ENCODE data around the gene FADS1. TPM values are rescaled to one million over a fixed set of nuclear protein-coding genes. Genes with fewer than 3 reads are reported as not detected.

FADS1 gene
- total and polyA plus RNA-seq, 2 experiments from 2014 or later, result 74.9 to 119 TPM

DNA sequence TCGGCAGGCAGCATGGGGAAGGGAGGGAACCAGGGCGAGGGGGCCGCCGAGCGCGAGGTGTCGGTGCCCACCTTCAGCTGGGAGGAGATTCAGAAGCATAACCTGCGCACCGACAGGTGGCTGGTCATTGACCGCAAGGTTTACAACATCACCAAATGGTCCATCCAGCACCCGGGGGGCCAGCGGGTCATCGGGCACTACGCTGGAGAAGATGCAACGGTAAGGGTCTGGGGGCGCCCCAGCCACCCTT lies 11.5 kb upstream of the FADS1 start:
- no peaks in the 10 kb centered on the region for H3K9me2 ChIP-seq (ENCODE audit: insufficient read depth)
- peak overlapping the region; percentile 87 for H3K4me3 Mint-ChIP-seq
- H3F3A ChIP-seq (replicated peaks; ENCODE audit: low read depth), result peaks cover 43% of the 10 kb centered on the region
- H3K36me3 Mint-ChIP-seq (ENCODE audit: low read depth), result peaks cover 35% of the 10 kb centered on the region
- H2AFZ ChIP-seq, result no peak overlapping the region
- DNase-seq (ENCODE audit: low spot score) (no peak), ATAC-seq (no peak)
- peaks cover 26% of the 10 kb centered on the region for H3K27me3 Mint-ChIP-seq (ENCODE audit: insufficient read depth, low read depth, poor library complexity)
- no peaks in the 10 kb centered on the region for H3K27me3 ChIP-seq (ENCODE audit: insufficient read depth)
- peaks cover 36% of the 10 kb centered on the region for H4K20me1 ChIP-seq (replicated peaks; ENCODE audit: insufficient read depth)
- H3K4me3 ChIP-seq, result peak overlapping the region; percentile 99
- peak overlapping the region; percentile 99 for H3K27ac ChIP-seq (ENCODE audit: low read depth)
- peaks cover 55% of the 10 kb centered on the region for H3K79me2 ChIP-seq (replicated peaks; ENCODE audit: insufficient read depth)
- peak overlapping the region; percentile 100 for H3K4me2 ChIP-seq
- H3K4me1 Mint-ChIP-seq, result peaks cover 49% of the 10 kb centered on the region
- TF ChIP-seq STAT1 (IDR thresholded peaks at IDR 0.05; ENCODE audit: unreplicated experiment), result no peak
- no peak; the same call in 1 of the 2 replicates for TF ChIP-seq POLR2AphosphoS5 (IDR thresholded peaks at IDR 0.05; ENCODE audit: low read depth)
- TF ChIP-seq NANOG (IDR thresholded peaks at IDR 0.05; ENCODE audit: borderline replicate concordance), result no peak
- no peak for TF ChIP-seq JUNB (IDR thresholded peaks at IDR 0.05; ENCODE audit: unreplicated experiment)
- no peak for TF ChIP-seq ETS1 (IDR thresholded peaks at IDR 0.05)
- TF ChIP-seq ZNF331 (CRISPR knock-in tag; IDR thresholded peaks at IDR 0.05; ENCODE audit: low read depth), result no peak
- TF ChIP-seq EZH2phosphoT487 (IDR thresholded peaks at IDR 0.05; ENCODE audit: unreplicated experiment), result no peak
- H3K36me3 ChIP-seq (ENCODE audit: insufficient read depth), result no peaks in the 10 kb centered on the region; the same call in none of the 2 replicates
- peaks cover 52% of the 10 kb centered on the region for H3K4me1 ChIP-seq (ENCODE audit: insufficient read depth)
- H3K27ac Mint-ChIP-seq, result peak overlapping the region; percentile 95
- H3K9me3 Mint-ChIP-seq, result peaks cover 3% of the 10 kb centered on the region; the same call in 1 of the 3 replicates

- Histone ChIP-seq H3K9me2 (ENCODE audit: insufficient read depth) (no peaks in the 10 kb centered on the region), H3K27ac (ENCODE audit: low read depth) (peak within 1 kb of the TSS; percentile 99), H3K4me2 (peak within 1 kb of the TSS; percentile 100), H4K20me1 (replicated peaks; ENCODE audit: insufficient read depth) (peaks cover 31% of the 10 kb centered on the region), H3K36me3 (ENCODE audit: insufficient read depth) (peaks cover 3% of the 10 kb centered on the region), H3K79me2 (replicated peaks; ENCODE audit: insufficient read depth) (peaks cover 50% of the 10 kb centered on the region), H3K4me1 (ENCODE audit: insufficient read depth) (peaks cover 47% of the 10 kb centered on the region), H3K27me3 (ENCODE audit: insufficient read depth) (no peaks in the 10 kb centered on the region), H3F3A (replicated peaks; ENCODE audit: low read depth) (peaks cover 39% of the 10 kb centered on the region), H3K4me3 (peak within 1 kb of the TSS; percentile 99), H2AFZ (peak within 1 kb of the TSS; percentile 86; the same call in 1 of the 2 replicates)
- Mint-ChIP-seq H3K9me3 (peaks cover 3% of the 10 kb centered on the region; the same call in 1 of the 3 replicates), H3K27ac (peak within 1 kb of the TSS; percentile 97), H3K4me1 (peaks cover 44% of the 10 kb centered on the region), H3K4me3 (peak within 1 kb of the TSS; percentile 87), H3K36me3 (ENCODE audit: low read depth) (peaks cover 37% of the 10 kb centered on the region), H3K27me3 (ENCODE audit: insufficient read depth, low read depth, poor library complexity) (peaks cover 25% of the 10 kb centered on the region)
- DNase-seq (ENCODE audit: low spot score) (peak; percentile 90), ATAC-seq (peak; percentile 74)
- TF ChIP-seq POLR2AphosphoS5 (IDR thresholded peaks at IDR 0.05; ENCODE audit: low read depth), result peak; percentile 83
- TF ChIP-seq ZNF114 (CRISPR knock-in tag; IDR thresholded peaks at IDR 0.05), result no peak
- TF ChIP-seq CTCF (conservative IDR thresholded peaks at IDR 0.05; ENCODE audit: low read depth in 2 of 2), result peak in 1 of 2 experiments; percentile 28; a peak in 2 of 4 replicates
These were observed 11.0 kb upstream of the FADS1 start, which contains the start of gene FADS2 for GRCh38 chr11:61827571-61828378. FADS2 (plus strand) TSS chr11:61828300; CDS start chr11:61828391, 91 bp downstream.
